ENCODE data around the gene RNF144A. TPM values are rescaled to one million over a fixed set of nuclear protein-coding genes. Genes with fewer than 3 reads are reported as not detected.

The RNF144A gene
- total RNA-seq, 2 donors from 2014 or later: 52.7 to 109 TPM

GRCh38 chr2:7016148-7016547 lies 98.9 kb downstream of the RNF144A start:
- TF ChIP-seq CTCF (IDR thresholded peaks at IDR 0.05) (no peak), POLR2A (IDR thresholded peaks at IDR 0.05) (no peak)
- DNase-seq (no peak), ATAC-seq (no peak)
- Histone ChIP-seq H3K27ac (peak overlapping the region in 1 of 4 donors; percentile 45), H3K27me3 (no peaks in the 10 kb centered on the region), H3K9me3 (no peaks in the 10 kb centered on the region), H3K36me3 (replicated peaks in 1 of 2; ENCODE audit: insufficient read depth in 1 of 2, low read depth in 2 of 2) (no peaks in the 10 kb centered on the region), H3K4me1 (peaks cover 57% of the 10 kb centered on the region), H3K4me3 (no peak overlapping the region)
- intact Hi-C loops (cut with DNase I): no loop called here
- 71 to 73% methylated on average over 3 of the region's 3 CpGs for WGBS, 2 donors

GRCh38 chr2:7016601-7017211 lies 99.5 kb downstream of the RNF144A start:
- no peaks in the 10 kb centered on the region for H3K9me3 ChIP-seq
- no peak overlapping the region for H3K4me3 ChIP-seq
- no peak for TF ChIP-seq POLR2A (IDR thresholded peaks at IDR 0.05)
- no peak for TF ChIP-seq CTCF (IDR thresholded peaks at IDR 0.05)
- ATAC-seq (no peak), DNase-seq (no peak)
- H3K27ac ChIP-seq: peak overlapping the region in 2 of 4 donors; percentile 45 to 49
- WGBS, 2 donors: 81 to 85% methylated on average over 11 of the region's 11 CpGs
- H3K36me3 ChIP-seq (replicated peaks in 1 of 2; ENCODE audit: insufficient read depth in 1 of 2, low read depth in 2 of 2): no peaks in the 10 kb centered on the region
- H3K4me1 ChIP-seq: peaks cover 58% of the 10 kb centered on the region
- H3K27me3 ChIP-seq: no peaks in the 10 kb centered on the region
- intact Hi-C loops (cut with DNase I): no loop called here

GRCh38 chr2:7017671-7018281 lies 100.6 kb downstream of the RNF144A start:
- no peaks in the 10 kb centered on the region for H3K9me3 ChIP-seq
- DNase-seq (peak in 2 of 4 donors; percentile 46 to 49), ATAC-seq (no peak)
- H3K27me3 ChIP-seq: no peaks in the 10 kb centered on the region
- intact Hi-C loops (cut with DNase I): no loop called here
- peak overlapping the region in 3 of 4 donors; percentile 25 to 49 (median 45) for H3K27ac ChIP-seq
- H3K4me1 ChIP-seq: peaks cover 64% of the 10 kb centered on the region
- H3K4me3 ChIP-seq: no peak overlapping the region
- H3K36me3 ChIP-seq (replicated peaks in 1 of 2; ENCODE audit: insufficient read depth in 1 of 2, low read depth in 2 of 2): no peaks in the 10 kb centered on the region
- 34 to 62% methylated on average over 10 to 14 of the region's 14 CpGs for WGBS, 2 donors
- TF ChIP-seq POLR2A (IDR thresholded peaks at IDR 0.05) (no peak), CTCF (IDR thresholded peaks at IDR 0.05) (no peak)

- ATAC-seq (no peak), DNase-seq (peak in 1 of 4 donors; percentile 31)
- no peaks in the 10 kb centered on the region for H3K9me3 ChIP-seq
- H3K27me3 ChIP-seq: no peaks in the 10 kb centered on the region
- no peak for TF ChIP-seq CTCF (IDR thresholded peaks at IDR 0.05)
- TF ChIP-seq POLR2A (IDR thresholded peaks at IDR 0.05): no peak
- no peak overlapping the region for H3K4me3 ChIP-seq
- no peaks in the 10 kb centered on the region for H3K36me3 ChIP-seq (replicated peaks in 1 of 2; ENCODE audit: insufficient read depth in 1 of 2, low read depth in 2 of 2)
- H3K4me1 ChIP-seq: peaks cover 69% of the 10 kb centered on the region
- 93 to 96% methylated on average over 11 to 12 of the region's 12 CpGs for WGBS, 2 donors
- intact Hi-C loops (cut with DNase I): no loop called here
- H3K27ac ChIP-seq: peak overlapping the region in 3 of 4 donors; percentile 25 to 49 (median 45)
These were observed 101.1 kb downstream of the RNF144A start for GRCh38 chr2:7018282-7018701.

Measured in body of pancreas (tissue), 4 donors.